NCI-H2081 treated with DMSO at 0.1 percent for 48 hours (cell line): ENCODE measurements around the gene ITIH2.
"Not testable (repeated sequence)": the region's sequence is repeated elsewhere in the genome, so short reads cannot be mapped to it uniquely, and the experiment has no call there.

Experiments used
- DNase-seq: peaks from one replicate; lab custom pipeline; 2025; lab: John Stamatoyannopoulos, UW

ITIH2 gene

GRCh38 chr10:7738536-7739407 is 35.7 kb downstream of the ITIH2 start:
- DNase-seq: peak; percentile 61

- no peak for DNase-seq
These were observed 41.2 kb downstream of the ITIH2 start for GRCh38 chr10:7744307-7744706.

- DNase-seq: not testable (repeated sequence)
These were observed 45.5 kb downstream of the ITIH2 start for GRCh38 chr10:7748637-7749036.

- DNase-seq: no peak
These were observed 47.1 kb downstream of the ITIH2 start for GRCh38 chr10:7750222-7750621.

GRCh38 chr10:7752251-7752650 is 49.1 kb downstream of the ITIH2 start:
- no peak for DNase-seq

GRCh38 chr10:7755103-7755502 is 52.0 kb downstream of the ITIH2 start:
- DNase-seq: no peak

GRCh38 chr10:7756360-7756992 is 53.4 kb downstream of the ITIH2 start:
- no peak for DNase-seq

- no peak for DNase-seq
These were observed 60.8 kb downstream of the ITIH2 start for GRCh38 chr10:7763929-7764328.

- DNase-seq: no peak
These were observed 63.1 kb downstream of the ITIH2 start for GRCh38 chr10:7766241-7766640.

- no peak for DNase-seq
These were observed 64.1 kb downstream of the ITIH2 start for GRCh38 chr10:7767209-7767608.

GRCh38 chr10:7768417-7768816 is 65.3 kb downstream of the ITIH2 start:
- no peak for DNase-seq

- DNase-seq: no peak
These were observed 71.0 kb downstream of the ITIH2 start for GRCh38 chr10:7773845-7774801.

GRCh38 chr10:7776777-7777176 is 73.7 kb downstream of the ITIH2 start:
- no peak for DNase-seq

GRCh38 chr10:7782194-7782593 is 79.1 kb downstream of the ITIH2 start:
- not testable (repeated sequence) for DNase-seq

GRCh38 chr10:7786430-7786829 is 83.3 kb downstream of the ITIH2 start:
- no peak for DNase-seq

- no peak for DNase-seq
These were observed 84.2 kb downstream of the ITIH2 start for GRCh38 chr10:7787150-7787856.

GRCh38 chr10:7787857-7788638 is 84.9 kb downstream of the ITIH2 start, which contains the start of the genes ATP5F1C and KIN:
Gene ATP5F1C (plus strand): TSS chr10:7788177. CDS start chr10:7788208, 31 bp downstream.
Gene KIN (minus strand): TSS chr10:7787993. CDS start chr10:7787933, 60 bp downstream.
- DNase-seq: peak; percentile 55

- no peak for DNase-seq
These were observed 85.6 kb downstream of the ITIH2 start for GRCh38 chr10:7788639-7789286.

- no peak for DNase-seq
These were observed 86.3 kb downstream of the ITIH2 start for GRCh38 chr10:7789390-7789789.

- DNase-seq: no peak
These were observed 89.4 kb downstream of the ITIH2 start for GRCh38 chr10:7792541-7792940.
